WTC11 (cell line): ENCODE measurements around the gene MYOZ2. TPM values are rescaled to one million over a fixed set of nuclear protein-coding genes. Genes with fewer than 3 reads are reported as not detected.

Source experiments
- AR ChIP-seq: fragments of 250-450 bp; sonication (Bioruptor Pico); IDR thresholded peaks from 2 replicates; pipeline ENCODE4 v1.9.0; 2021; ENCODE audit warnings: mild to moderate bottlenecking
- ATF3 ChIP-seq: sonication (generic); formaldehyde crosslinking; conservative IDR thresholded peaks from 2 replicates; pipeline ENCODE4 v1.8.1; 2022; ENCODE audit warnings: mild to moderate bottlenecking, missing genetic modification reagents
- E2F1 ChIP-seq: sonication (generic); formaldehyde crosslinking; IDR thresholded peaks from 2 replicates; pipeline ENCODE4 v1.8.0; 2022; ENCODE audit warnings: mild to moderate bottlenecking, missing genetic modification reagents
- ELF4 ChIP-seq: sonication (generic); formaldehyde crosslinking; IDR thresholded peaks from 2 replicates; pipeline ENCODE4 v1.8.1; 2022; ENCODE audit warnings: low read depth, mild to moderate bottlenecking, moderate library complexity, missing genetic modification reagents
- ESRRA ChIP-seq: sonication (generic); formaldehyde crosslinking; IDR thresholded peaks from 2 replicates; pipeline ENCODE4 v1.8.1; 2022; ENCODE audit warnings: mild to moderate bottlenecking, missing genetic modification reagents, borderline replicate concordance
- FOXJ3 ChIP-seq: sonication (generic); formaldehyde crosslinking; IDR thresholded peaks from 2 replicates; pipeline ENCODE4 v1.9.0; 2021; ENCODE audit warnings: missing genetic modification reagents, mild to moderate bottlenecking, borderline replicate concordance
- FOXP1 ChIP-seq: sonication (generic); formaldehyde crosslinking; IDR thresholded peaks from 2 replicates; pipeline ENCODE4 v1.8.0; 2022; ENCODE audit warnings: missing genetic modification reagents, mild to moderate bottlenecking, moderate library complexity, borderline replicate concordance
- FOXP4 ChIP-seq: sonication (generic); formaldehyde crosslinking; IDR thresholded peaks from 2 replicates; pipeline ENCODE4 v1.8.0; 2022; ENCODE audit warnings: mild to moderate bottlenecking, missing genetic modification reagents
- HMGXB4 ChIP-seq: sonication (generic); formaldehyde crosslinking; IDR thresholded peaks from 2 replicates; pipeline ENCODE4 v1.8.1; 2023; ENCODE audit warnings: mild to moderate bottlenecking, moderate library complexity, missing genetic modification reagents
- IRF1 ChIP-seq: sonication (generic); formaldehyde crosslinking; IDR thresholded peaks from 2 replicates; pipeline ENCODE4 v1.8.0; 2023; ENCODE audit warnings: missing genetic modification reagents
- JAZF1 ChIP-seq: fragments of 250-450 bp; sonication (Bioruptor Pico); IDR thresholded peaks from 2 replicates; pipeline ENCODE4 v1.9.0; 2021; ENCODE audit warnings: moderate library complexity, mild to moderate bottlenecking, inconsistent platforms
- MXD4 ChIP-seq: fragments of 250-450 bp; sonication (Bioruptor Pico); IDR thresholded peaks from 2 replicates; pipeline ENCODE4 v1.8.0; 2021; ENCODE audit warnings: mild to moderate bottlenecking, moderate library complexity, borderline replicate concordance
- MYBL2 ChIP-seq: sonication (generic); formaldehyde crosslinking; IDR thresholded peaks from 2 replicates; pipeline ENCODE4 v1.8.1; 2023; ENCODE audit warnings: mild to moderate bottlenecking, moderate library complexity, missing genetic modification reagents
- NFYB ChIP-seq: sonication (generic); formaldehyde crosslinking; conservative IDR thresholded peaks from 2 replicates; pipeline ENCODE4 v1.8.0; 2022; ENCODE audit warnings: low read depth, missing genetic modification reagents
- NR3C1 ChIP-seq: sonication (generic); formaldehyde crosslinking; conservative IDR thresholded peaks from 2 replicates; pipeline ENCODE4 v1.8.1; 2023; ENCODE audit warnings: low read depth, mild to moderate bottlenecking, missing genetic modification reagents
- OVOL2 ChIP-seq: fragments of 250-450 bp; sonication (Bioruptor Pico); IDR thresholded peaks from 2 replicates; pipeline ENCODE4 v1.9.0; 2021; ENCODE audit warnings: mild to moderate bottlenecking, borderline replicate concordance
- RORB ChIP-seq: fragments of 250-450 bp; sonication (Bioruptor Pico); IDR thresholded peaks from 2 replicates; pipeline ENCODE4 v1.9.0; 2021; ENCODE audit warnings: mild to moderate bottlenecking
- ZBTB43 ChIP-seq: sonication (generic); formaldehyde crosslinking; IDR thresholded peaks from 2 replicates; pipeline ENCODE4 v1.8.1; 2023; ENCODE audit warnings: mild to moderate bottlenecking, missing genetic modification reagents
- ZMAT4 ChIP-seq: fragments of 250-450 bp; sonication (Bioruptor Pico); IDR thresholded peaks from 2 replicates; pipeline ENCODE4 v1.9.0; 2021; ENCODE audit warnings: mild to moderate bottlenecking
- ZNF121 ChIP-seq: sonication (generic); formaldehyde crosslinking; IDR thresholded peaks from 2 replicates; pipeline ENCODE4 v1.8.0; 2023; ENCODE audit warnings: missing genetic modification reagents
- ZNF317 ChIP-seq: sonication (generic); formaldehyde crosslinking; IDR thresholded peaks from 2 replicates; pipeline ENCODE4 v1.8.1; 2023; ENCODE audit warnings: low read depth, mild to moderate bottlenecking, moderate library complexity, missing genetic modification reagents, borderline replicate concordance
- ZNF425 ChIP-seq: fragments of 250-450 bp; sonication (Bioruptor Pico); conservative IDR thresholded peaks from 2 replicates; pipeline ENCODE4 v1.9.0; 2021; ENCODE audit warnings: mild to moderate bottlenecking
- ZNF512 ChIP-seq: sonication (generic); formaldehyde crosslinking; IDR thresholded peaks from 2 replicates; pipeline ENCODE4 v1.8.1; 2022; ENCODE audit warnings: missing genetic modification reagents, borderline replicate concordance
- ZNF671 ChIP-seq: fragments of 250-450 bp; sonication (Bioruptor Pico); IDR thresholded peaks from 2 replicates; pipeline ENCODE4 v1.8.0; 2021; ENCODE audit warnings: mild to moderate bottlenecking
- total RNA-seq: library from RNA; stranded (reverse); gene quantifications from 3 replicates; pipeline ENCODE4 v1.2.3, GENCODE V29; 2021

MYOZ2 gene
- total RNA-seq, 1 experiment from 2014 or later = not detected

GRCh38 chr4:119212234-119212963 is 76.8 kb downstream of the MYOZ2 start, which contains the start of gene USP53 (continued):
- no peak for TF ChIP-seq ELF4 (CRISPR knock-in tag)
- TF ChIP-seq ZNF317 = no peak
- TF ChIP-seq AR (CRISPR knock-in tag) = no peak
- no peak for TF ChIP-seq JAZF1 (CRISPR knock-in tag)
- TF ChIP-seq FOXP4 (CRISPR knock-in tag) = 0 out of 2 replicates have a peak, but pooled peaks have one; percentile 27
- no peak for TF ChIP-seq ZNF671 (CRISPR knock-in tag)
- no peak for TF ChIP-seq NR3C1 (CRISPR knock-in tag)
- no peak for TF ChIP-seq HMGXB4 (CRISPR knock-in tag)
- no peak for TF ChIP-seq IRF1
- no peak for TF ChIP-seq RORB
- no peak for TF ChIP-seq NFYB (CRISPR knock-in tag)
- no peak for TF ChIP-seq OVOL2
- no peak for TF ChIP-seq E2F1
- TF ChIP-seq ZNF512 (CRISPR knock-in tag) = no peak
- no peak for TF ChIP-seq ZNF121
- TF ChIP-seq ZMAT4 (CRISPR knock-in tag) = no peak
- TF ChIP-seq ZNF425 (CRISPR knock-in tag) = no peak
- no peak for TF ChIP-seq ZBTB43 (CRISPR knock-in tag)
- no peak for TF ChIP-seq MXD4 (CRISPR knock-in tag)
- TF ChIP-seq ATF3 (CRISPR knock-in tag) = no peak
- 0 out of 2 replicates have a peak, but pooled peaks have one; percentile 52 for TF ChIP-seq FOXP1 (CRISPR knock-in tag)
- TF ChIP-seq FOXJ3 (CRISPR knock-in tag) = no peak
- TF ChIP-seq ESRRA (CRISPR knock-in tag) = peak; percentile 9; the same call in 1 of the 2 replicates
- TF ChIP-seq MYBL2 (CRISPR knock-in tag) = no peak
